Measurements from ENCODE around the gene SETX.

SETX gene

GRCh38 chr9:132221941-132222340, 132.8 kb downstream of the SETX start:
- Histone ChIP-seq H2AFZ (ENCODE audit: low read length) (no peak overlapping the region), H3K9me2 (ENCODE audit: low read depth, low read length) (no peaks in the 10 kb centered on the region), H3K9ac (ENCODE audit: low read length) (no peak overlapping the region), H3F3A (ENCODE audit: insufficient read depth, low read length) (no peaks in the 10 kb centered on the region), H3K9me3 (ENCODE audit: low read length) (no peaks in the 10 kb centered on the region), H3K4me3 (ENCODE audit: low read depth, low read length, poor library complexity, severe bottlenecking) (no peak overlapping the region), H3K36me3 (ENCODE audit: insufficient read depth, low read length) (no peaks in the 10 kb centered on the region), H3K27ac (ENCODE audit: low read depth, low read length, poor library complexity, severe bottlenecking) (no peak overlapping the region), H4K20me1 (ENCODE audit: insufficient read depth, low read length) (no peaks in the 10 kb centered on the region), H3K27me3 (ENCODE audit: insufficient read depth, low read length) (no peaks in the 10 kb centered on the region; the same call in 1 of the 2 replicates), H3K79me2 (ENCODE audit: insufficient read depth, low read length) (no peaks in the 10 kb centered on the region), H3K4me2 (ENCODE audit: low read length) (no peak overlapping the region), H3K4me1 (ENCODE audit: insufficient read depth, low read length, severe bottlenecking) (peaks cover 9% of the 10 kb centered on the region)
- no peak for TF ChIP-seq CTCF (IDR thresholded peaks at IDR 0.05; ENCODE audit: low read length)
- TF ChIP-seq EZH2 (IDR thresholded peaks at IDR 0.05; ENCODE audit: borderline replicate concordance, low read length), result no peak

GRCh38 chr9:132218208-132218607, 136.6 kb downstream of the SETX start:
- no peaks in the 10 kb centered on the region; the same call in 1 of the 2 replicates for H3K27me3 ChIP-seq (ENCODE audit: insufficient read depth, low read length)
- no peak overlapping the region for H3K9ac ChIP-seq (ENCODE audit: low read length)
- H3F3A ChIP-seq (ENCODE audit: insufficient read depth, low read length), result no peaks in the 10 kb centered on the region

GRCh38 chr9:132216861-132217619, 137.7 kb downstream of the SETX start:
- Histone ChIP-seq H3K36me3 (ENCODE audit: insufficient read depth, low read length) (no peaks in the 10 kb centered on the region), H3K4me3 (ENCODE audit: low read depth, low read length, poor library complexity, severe bottlenecking) (no peak overlapping the region), H4K20me1 (ENCODE audit: insufficient read depth, low read length) (no peaks in the 10 kb centered on the region), H3K27ac (ENCODE audit: low read depth, low read length, poor library complexity, severe bottlenecking) (no peak overlapping the region), H3F3A (ENCODE audit: insufficient read depth, low read length) (no peaks in the 10 kb centered on the region), H3K9me2 (ENCODE audit: low read depth, low read length) (no peaks in the 10 kb centered on the region), H3K4me2 (ENCODE audit: low read length) (no peak overlapping the region), H3K9me3 (ENCODE audit: low read length) (no peaks in the 10 kb centered on the region), H2AFZ (ENCODE audit: low read length) (no peak overlapping the region), H3K27me3 (ENCODE audit: insufficient read depth, low read length) (peaks cover 3% of the 10 kb centered on the region; the same call in 1 of the 2 replicates), H3K4me1 (ENCODE audit: insufficient read depth, low read length, severe bottlenecking) (no peaks in the 10 kb centered on the region), H3K9ac (ENCODE audit: low read length) (no peak overlapping the region), H3K79me2 (ENCODE audit: insufficient read depth, low read length) (no peaks in the 10 kb centered on the region)
- TF ChIP-seq EZH2 (IDR thresholded peaks at IDR 0.05; ENCODE audit: borderline replicate concordance, low read length), result no peak
- no peak for TF ChIP-seq CTCF (IDR thresholded peaks at IDR 0.05; ENCODE audit: low read length)

More at GRCh38 chr9:132218208-132218607, 136.6 kb downstream of the SETX start:
- Histone ChIP-seq H3K27ac (ENCODE audit: low read depth, low read length, poor library complexity, severe bottlenecking) (no peak overlapping the region), H3K79me2 (ENCODE audit: insufficient read depth, low read length) (no peaks in the 10 kb centered on the region), H3K4me1 (ENCODE audit: insufficient read depth, low read length, severe bottlenecking) (peaks cover 2% of the 10 kb centered on the region), H4K20me1 (ENCODE audit: insufficient read depth, low read length) (no peaks in the 10 kb centered on the region), H3K9me2 (ENCODE audit: low read depth, low read length) (no peaks in the 10 kb centered on the region), H3K9me3 (ENCODE audit: low read length) (no peaks in the 10 kb centered on the region), H2AFZ (ENCODE audit: low read length) (no peak overlapping the region), H3K4me3 (ENCODE audit: low read depth, low read length, poor library complexity, severe bottlenecking) (no peak overlapping the region), H3K36me3 (ENCODE audit: insufficient read depth, low read length) (no peaks in the 10 kb centered on the region), H3K4me2 (ENCODE audit: low read length) (no peak overlapping the region)
- TF ChIP-seq EZH2 (IDR thresholded peaks at IDR 0.05; ENCODE audit: borderline replicate concordance, low read length) (no peak), CTCF (IDR thresholded peaks at IDR 0.05; ENCODE audit: low read length) (no peak)
